Colonic mucosa (tissue), 4 donors: ENCODE data around the gene UNC79. TPM values are rescaled to one million over a fixed set of nuclear protein-coding genes. Genes with fewer than 3 reads are reported as not detected.

ENCODE experiments used
- DNase-seq: peaks from one replicate; pipeline ENCODE4 v3.0.0-alpha.2; 2020
- H3K27ac ChIP-seq: fragments of 200-600 bp; one replicate; pipeline ENCODE4 v1.8.0; 2021
- H3K27me3 ChIP-seq: fragments of 200-600 bp; one replicate; pipeline ENCODE4 v1.8.0; 2021
- H3K36me3 ChIP-seq: fragments of 200-600 bp; one replicate; pipeline ENCODE4 v1.8.0; 2021
- H3K4me1 ChIP-seq: fragments of 200-600 bp; one replicate; pipeline ENCODE4 v1.8.0; 2021; ENCODE audit warnings: mild to moderate bottlenecking
- H3K4me3 ChIP-seq: fragments of 200-600 bp; one replicate; pipeline ENCODE4 v1.8.0; 2021
- H3K9ac ChIP-seq, 2 donors: one replicate each; pipeline ENCODE4 v1.7.0; 2013; ENCODE audit warnings: control low read depth in 2 of 2, low read depth in 2 of 2, low read length in 2 of 2
- H3K9me3 ChIP-seq: fragments of 200-600 bp; one replicate; pipeline ENCODE4 v1.8.0; 2021
- intact Hi-C: fragments of 100-400 bp; cut with DNase I; formaldehyde crosslinking; loops from one replicate; pipeline ENCODE4 v1.14.1; 2022
- total RNA-seq, 2 donors: library from RNA; stranded (reverse); fragmentation: NEBNext Ultra II Directional in 1 of 2; extraction: Animal tissue kit (Norgen Biotek cat#: 25700) in 1 of 2; gene quantifications; one replicate each; pipeline ENCODE4 v1.2.1, GENCODE V29; 2021
- TF ChIP-seq, protein P1 (sequence below): fragments of 200-600 bp; IDR thresholded peaks from one replicate; pipeline ENCODE4 v1.8.0; 2022; ENCODE audit warnings: antibody characterized with exemption, mild to moderate bottlenecking
- donor health status: healthy.
- donor health status: DM: no; HTN: no; CAD: no.
- donor health status: DM: no; HTN: no; CAD: no.

The UNC79 gene
- total RNA-seq, 2 donors from 2014 or later, result 0.17 to 0.21 TPM

GRCh38 chr14:93706360-93706955, 275.7 kb downstream of the UNC79 start:
- intact Hi-C loops, result no loop called here
- H3K27me3 ChIP-seq, result no peaks in the 10 kb centered on the region
- no peaks in the 10 kb centered on the region for H3K36me3 ChIP-seq
- no peak for DNase-seq
- no peak overlapping the region for H3K27ac ChIP-seq
- no peaks in the 10 kb centered on the region for H3K4me1 ChIP-seq
- H3K4me3 ChIP-seq, result no peak overlapping the region
- TF ChIP-seq, protein P1, sequence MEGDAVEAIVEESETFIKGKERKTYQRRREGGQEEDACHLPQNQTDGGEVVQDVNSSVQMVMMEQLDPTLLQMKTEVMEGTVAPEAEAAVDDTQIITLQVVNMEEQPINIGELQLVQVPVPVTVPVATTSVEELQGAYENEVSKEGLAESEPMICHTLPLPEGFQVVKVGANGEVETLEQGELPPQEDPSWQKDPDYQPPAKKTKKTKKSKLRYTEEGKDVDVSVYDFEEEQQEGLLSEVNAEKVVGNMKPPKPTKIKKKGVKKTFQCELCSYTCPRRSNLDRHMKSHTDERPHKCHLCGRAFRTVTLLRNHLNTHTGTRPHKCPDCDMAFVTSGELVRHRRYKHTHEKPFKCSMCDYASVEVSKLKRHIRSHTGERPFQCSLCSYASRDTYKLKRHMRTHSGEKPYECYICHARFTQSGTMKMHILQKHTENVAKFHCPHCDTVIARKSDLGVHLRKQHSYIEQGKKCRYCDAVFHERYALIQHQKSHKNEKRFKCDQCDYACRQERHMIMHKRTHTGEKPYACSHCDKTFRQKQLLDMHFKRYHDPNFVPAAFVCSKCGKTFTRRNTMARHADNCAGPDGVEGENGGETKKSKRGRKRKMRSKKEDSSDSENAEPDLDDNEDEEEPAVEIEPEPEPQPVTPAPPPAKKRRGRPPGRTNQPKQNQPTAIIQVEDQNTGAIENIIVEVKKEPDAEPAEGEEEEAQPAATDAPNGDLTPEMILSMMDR, result no peak
- H3K9ac ChIP-seq, result no peak overlapping the region
- H3K9me3 ChIP-seq, result no peaks in the 10 kb centered on the region

DNA sequence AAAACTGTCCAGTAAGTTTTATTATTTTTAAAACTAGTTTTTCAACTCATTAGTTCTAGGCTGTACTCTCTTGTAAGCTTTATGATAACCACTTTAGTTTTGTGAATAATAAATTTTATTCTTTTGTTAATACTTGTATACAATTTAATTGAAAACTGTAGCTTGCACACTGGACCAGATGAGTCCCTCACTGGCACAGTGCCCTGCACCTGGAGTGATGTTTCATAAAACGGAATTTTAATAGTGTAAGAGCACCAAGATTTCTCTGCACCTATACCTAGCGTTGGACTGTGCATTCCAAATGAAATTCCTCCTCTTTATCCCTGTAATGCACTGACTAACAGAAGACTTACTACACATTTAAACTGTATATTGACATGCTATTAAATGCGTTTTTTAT, 276.7 kb downstream of the UNC79 start:
- intact Hi-C loops, result no loop called here
- Histone ChIP-seq H3K9ac (no peak overlapping the region), H3K27ac (no peak overlapping the region)

GRCh38 chr14:93708311-93708734, 277.6 kb downstream of the UNC79 start:
- no peak for DNase-seq
- H3K36me3 ChIP-seq, result no peaks in the 10 kb centered on the region
- H3K27ac ChIP-seq, result no peak overlapping the region
- no peak overlapping the region for H3K4me3 ChIP-seq
- H3K9me3 ChIP-seq, result no peaks in the 10 kb centered on the region
- H3K4me1 ChIP-seq, result no peaks in the 10 kb centered on the region
- H3K27me3 ChIP-seq, result no peaks in the 10 kb centered on the region
- TF ChIP-seq, protein P1, result no peak
- intact Hi-C loops, result no loop called here
- H3K9ac ChIP-seq, result no peak overlapping the region

More for the DNA sequence above, 276.7 kb downstream of the UNC79 start:
- no peak for DNase-seq
- TF ChIP-seq, protein P1, result no peak
- Histone ChIP-seq H3K4me3 (no peak overlapping the region), H3K9me3 (no peaks in the 10 kb centered on the region), H3K36me3 (no peaks in the 10 kb centered on the region), H3K27me3 (no peaks in the 10 kb centered on the region), H3K4me1 (no peaks in the 10 kb centered on the region)

- no peaks in the 10 kb centered on the region for H3K4me1 ChIP-seq
- intact Hi-C loops, result no loop called here
- TF ChIP-seq, protein P1, result no peak
- no peak for DNase-seq
- H3K4me3 ChIP-seq, result no peak overlapping the region
- no peaks in the 10 kb centered on the region for H3K27me3 ChIP-seq
- H3K36me3 ChIP-seq, result no peaks in the 10 kb centered on the region
- H3K9me3 ChIP-seq, result no peaks in the 10 kb centered on the region
- no peak overlapping the region for H3K27ac ChIP-seq
- H3K9ac ChIP-seq, result no peak overlapping the region
Observed at GRCh38 chr14:93708800-93709199, 278.1 kb downstream of the UNC79 start.

DNA sequence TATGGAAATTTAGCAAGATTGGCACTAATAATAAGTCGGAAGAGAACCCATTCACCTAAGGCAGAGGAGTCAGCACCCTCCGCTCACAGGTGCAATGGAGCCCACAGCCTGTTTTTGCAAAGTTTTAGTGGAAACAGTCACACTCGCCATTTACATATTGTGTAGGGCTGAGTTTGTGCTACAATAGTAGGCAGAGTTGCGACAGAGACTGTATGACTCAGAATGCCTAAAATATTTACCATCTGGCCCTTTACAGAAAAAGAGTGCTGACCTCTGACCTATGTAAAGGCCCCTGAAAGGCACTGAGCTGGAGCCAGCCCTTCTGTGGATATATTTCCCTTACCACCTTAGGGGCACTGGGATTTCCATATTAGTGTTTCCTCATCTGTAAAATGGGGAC, 278.5 kb downstream of the UNC79 start:
- no peaks in the 10 kb centered on the region for H3K9me3 ChIP-seq
- H3K9ac ChIP-seq, result no peak overlapping the region
- H3K27ac ChIP-seq, result no peak overlapping the region
- no peaks in the 10 kb centered on the region for H3K4me1 ChIP-seq
- no peak overlapping the region for H3K4me3 ChIP-seq
- no peak for DNase-seq
- no peaks in the 10 kb centered on the region for H3K36me3 ChIP-seq
- intact Hi-C loops, result no loop called here
- TF ChIP-seq, protein P1, result no peak
- no peaks in the 10 kb centered on the region for H3K27me3 ChIP-seq
